ENCODE results near the gene DAB2IP.

GRCh38 chr9:121785673-121786542 lies 134.5 kb downstream of the DAB2IP start:
- TF ChIP-seq, protein P1, sequence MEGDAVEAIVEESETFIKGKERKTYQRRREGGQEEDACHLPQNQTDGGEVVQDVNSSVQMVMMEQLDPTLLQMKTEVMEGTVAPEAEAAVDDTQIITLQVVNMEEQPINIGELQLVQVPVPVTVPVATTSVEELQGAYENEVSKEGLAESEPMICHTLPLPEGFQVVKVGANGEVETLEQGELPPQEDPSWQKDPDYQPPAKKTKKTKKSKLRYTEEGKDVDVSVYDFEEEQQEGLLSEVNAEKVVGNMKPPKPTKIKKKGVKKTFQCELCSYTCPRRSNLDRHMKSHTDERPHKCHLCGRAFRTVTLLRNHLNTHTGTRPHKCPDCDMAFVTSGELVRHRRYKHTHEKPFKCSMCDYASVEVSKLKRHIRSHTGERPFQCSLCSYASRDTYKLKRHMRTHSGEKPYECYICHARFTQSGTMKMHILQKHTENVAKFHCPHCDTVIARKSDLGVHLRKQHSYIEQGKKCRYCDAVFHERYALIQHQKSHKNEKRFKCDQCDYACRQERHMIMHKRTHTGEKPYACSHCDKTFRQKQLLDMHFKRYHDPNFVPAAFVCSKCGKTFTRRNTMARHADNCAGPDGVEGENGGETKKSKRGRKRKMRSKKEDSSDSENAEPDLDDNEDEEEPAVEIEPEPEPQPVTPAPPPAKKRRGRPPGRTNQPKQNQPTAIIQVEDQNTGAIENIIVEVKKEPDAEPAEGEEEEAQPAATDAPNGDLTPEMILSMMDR (IDR thresholded peaks at IDR 0.05; ENCODE audit: low read depth, low read length), result no peak
- TF ChIP-seq EZH2phosphoT487 (IDR thresholded peaks at IDR 0.05; ENCODE audit: low read depth), result no peak

Data from OCI-LY3 (cell line).